Hepatocyte (in vitro differentiated cells): ENCODE measurements around the gene SNF8. TPM values are rescaled to one million over a fixed set of nuclear protein-coding genes. Genes with fewer than 3 reads are reported as not detected.
A peak's percentile ranks its signal among the peaks of the same experiment; 100 is the strongest.

ENCODE experiments used
- DNase-seq: peaks from one replicate; pipeline ENCODE4 v3.0.0-alpha.2; 2016; ENCODE audit warnings: low spot score
- H2AFZ ChIP-seq: fragments of 200-600 bp; sonication (generic); 2 replicates; pipeline ENCODE4 v1.6.0; 2016; ENCODE audit warnings: antibody characterized with exemption, mild to moderate bottlenecking
- H3K27ac ChIP-seq: fragments of 200-600 bp; sonication (generic); 2 replicates; pipeline ENCODE4 v1.5.1; 2016; ENCODE audit warnings: mild to moderate bottlenecking
- H3K27me3 ChIP-seq: fragments of 200-600 bp; sonication (generic); 2 replicates; pipeline ENCODE4 v1.6.1; 2016
- H3K36me3 ChIP-seq: fragments of 200-600 bp; sonication (generic); replicated peaks from 2 replicates; pipeline ENCODE4 v1.5.1; 2016; ENCODE audit warnings: low read depth; ENCODE audit not compliant: insufficient read depth
- H3K4me1 ChIP-seq: fragments of 200-600 bp; sonication (generic); 2 replicates; pipeline ENCODE4 v1.5.1; 2016; ENCODE audit warnings: mild to moderate bottlenecking, moderate library complexity; ENCODE audit not compliant: insufficient read depth
- H3K4me2 ChIP-seq: fragments of 200-600 bp; sonication (generic); 2 replicates; pipeline ENCODE4 v1.6.0; 2016
- H3K4me3 ChIP-seq: fragments of 200-600 bp; sonication (generic); 2 replicates; pipeline ENCODE4 v1.5.1; 2016; ENCODE audit warnings: mild to moderate bottlenecking
- H3K79me2 ChIP-seq: fragments of 200-600 bp; sonication (generic); 2 replicates; pipeline ENCODE4 v1.6.0; 2017; ENCODE audit warnings: mild to moderate bottlenecking
- H3K9me2 ChIP-seq: fragments of 200-600 bp; sonication (generic); replicated peaks from 2 replicates; pipeline ENCODE4 v1.6.0; 2017; ENCODE audit warnings: mild to moderate bottlenecking; ENCODE audit not compliant: insufficient read depth
- H3K9me3 ChIP-seq: fragments of 200-600 bp; sonication (generic); 2 replicates; pipeline ENCODE4 v1.5.1; 2016; ENCODE audit warnings: low read depth, mild to moderate bottlenecking
- H4K20me1 ChIP-seq: fragments of 200-600 bp; sonication (generic); 2 replicates; pipeline ENCODE4 v1.6.0; 2016; ENCODE audit warnings: mild to moderate bottlenecking; ENCODE audit not compliant: insufficient read depth, poor library complexity, severe bottlenecking
- CTCF ChIP-seq: fragments of 200-600 bp; sonication (generic); IDR thresholded peaks from 2 replicates; pipeline ENCODE4 v1.5.1; 2016; ENCODE audit warnings: antibody characterized with exemption, mild to moderate bottlenecking; ENCODE audit not compliant: poor library complexity
- EZH2 ChIP-seq: fragments of 200-600 bp; sonication (generic); IDR thresholded peaks from 2 replicates; pipeline ENCODE4 v1.6.1; 2016; ENCODE audit warnings: antibody characterized with exemption, mild to moderate bottlenecking, borderline replicate concordance
- EZH2phosphoT487 ChIP-seq: fragments of 200-600 bp; sonication (generic); IDR thresholded peaks from one replicate; pipeline ENCODE4 v1.6.1; 2018; ENCODE audit warnings: antibody characterized with exemption, mild to moderate bottlenecking, low read depth, moderate library complexity; ENCODE audit not compliant: unreplicated experiment, severe bottlenecking
- WGBS: methylation state at CpG from one replicate; pipeline ENCODE4 v1.1.6; 2016; ENCODE audit warnings: low lambda C conversion rate; ENCODE audit errors: missing lambda C conversion rate; 5-methylcytosine and 5-hydroxymethylcytosine counted together
- polyA plus RNA-seq: library from polyadenylated mRNA; unstranded; fragments of >200 nt; fragmentation: Nextera tagmentation; extraction: Ambion mirVana; gene quantifications from 2 replicates; pipeline ENCODE4 v1.2.1, GENCODE V29; 2016
- total RNA-seq: library from RNA; depleted of rRNA; stranded (reverse); fragments of >200 nt; gene quantifications from 2 replicates; pipeline ENCODE4 v1.2.3, GENCODE V29; 2014

SNF8 gene
- total RNA-seq = 91.5 and 101 TPM in 2 replicates
- polyA plus RNA-seq = 195 and 227 TPM in 2 replicates

- Histone ChIP-seq H3K4me3 (peak within 1 kb of the TSS; percentile 78), H3K27ac (peak within 1 kb of the TSS; percentile 98), H3K4me1 (peaks cover 18% of the 10 kb centered on the region), H4K20me1 (no peaks in the 10 kb centered on the region), H3K4me2 (peak within 1 kb of the TSS; percentile 86), H3K79me2 (peaks cover 29% of the 10 kb centered on the region), H3K36me3 (no peaks in the 10 kb centered on the region), H3K9me2 (no peaks in the 10 kb centered on the region), H2AFZ (peak within 1 kb of the TSS; percentile 81), H3K9me3 (no peaks in the 10 kb centered on the region), H3K27me3 (no peaks in the 10 kb centered on the region)
- 4% methylated on average over 45 of the region's 55 CpGs for WGBS
- no peak for TF ChIP-seq EZH2phosphoT487
- TF ChIP-seq CTCF = no peak
- no peak for TF ChIP-seq EZH2
- DNase-seq = peak; percentile 95
Measured at GRCh38 chr17:48944515-48945260, at the start of gene SNF8. SNF8 (minus strand) TSS chr17:48944842; CDS start chr17:48944734, 108 bp downstream.

GRCh38 chr17:48993951-48994350, 49.3 kb upstream of the SNF8 start:
- Histone ChIP-seq H3K27me3 (peaks cover 5% of the 10 kb centered on the region), H3K27ac (no peak overlapping the region), H2AFZ (no peak overlapping the region), H3K4me2 (no peak overlapping the region), H4K20me1 (no peaks in the 10 kb centered on the region), H3K79me2 (peaks cover 16% of the 10 kb centered on the region), H3K4me3 (no peak overlapping the region), H3K9me2 (no peaks in the 10 kb centered on the region), H3K36me3 (no peaks in the 10 kb centered on the region), H3K9me3 (no peaks in the 10 kb centered on the region), H3K4me1 (peaks cover 3% of the 10 kb centered on the region)
- no peak for DNase-seq
- no peak for TF ChIP-seq EZH2phosphoT487
- TF ChIP-seq CTCF = no peak
- TF ChIP-seq EZH2 = no peak

- Histone ChIP-seq H3K4me1 (peaks cover 3% of the 10 kb centered on the region), H3K36me3 (no peaks in the 10 kb centered on the region), H3K27me3 (peaks cover 5% of the 10 kb centered on the region), H3K4me3 (no peak overlapping the region), H2AFZ (no peak overlapping the region), H3K27ac (no peak overlapping the region), H4K20me1 (no peaks in the 10 kb centered on the region), H3K9me2 (no peaks in the 10 kb centered on the region), H3K9me3 (no peaks in the 10 kb centered on the region), H3K79me2 (peaks cover 10% of the 10 kb centered on the region), H3K4me2 (no peak overlapping the region)
- TF ChIP-seq CTCF (no peak), EZH2phosphoT487 (peak; percentile 21)
- no peak for DNase-seq
Measured at GRCh38 chr17:48993305-48993704, 48.7 kb upstream of the SNF8 start.
